WTC11 (cell line): Measurements from ENCODE around the gene IQCB1. TPM values are rescaled to one million over a fixed set of nuclear protein-coding genes. Genes with fewer than 3 reads are reported as not detected.

Experiments used
- ATAC-seq: fragments of 200-7000 bp; cut with Tn5 transposase; 2 replicates; pipeline ENCODE4 v1.10.0; 2021; ENCODE audit warnings: mild to moderate bottlenecking, moderate library complexity
- CTCF ChIA-PET: fragments of 300-600 bp; sonication (Branson Sonifier 250); formaldehyde crosslinking; loops from one replicate; lab custom pipeline; 2021; ENCODE audit warnings: antibody characterized with exemption; lab: Charles Lee
- POLR2A ChIA-PET: fragments of 350-600 bp; sonication (Branson Sonifier 250); formaldehyde crosslinking; loops from one replicate; lab custom pipeline; 2021; ENCODE audit warnings: antibody characterized with exemption; lab: Charles Lee
- DNase-seq: peaks from one replicate; pipeline ENCODE4 v3.0.0; 2021; ENCODE audit warnings: low spot score
- H3K27ac Mint-ChIP-seq: 2 replicates; pipeline ENCODE4 v1.8.0; 2021; ENCODE audit warnings: mixed read lengths
- H3K27me3 Mint-ChIP-seq: 2 replicates; pipeline ENCODE4 v1.8.0; 2021; ENCODE audit warnings: low read depth, mild to moderate bottlenecking, moderate library complexity, mixed read lengths
- H3K36me3 Mint-ChIP-seq: 2 replicates; pipeline ENCODE4 v1.8.0; 2021; ENCODE audit warnings: mixed read lengths
- H3K4me1 Mint-ChIP-seq: 2 replicates; pipeline ENCODE4 v1.8.0; 2022; ENCODE audit warnings: mixed read lengths
- H3K4me3 Mint-ChIP-seq: 2 replicates; pipeline ENCODE4 v1.8.0; 2021; ENCODE audit warnings: mild to moderate bottlenecking, moderate library complexity, mixed read lengths
- H3K9me3 Mint-ChIP-seq: 2 replicates; pipeline ENCODE4 v1.8.0; 2021; ENCODE audit warnings: mixed read lengths
- ATF1 ChIP-seq: sonication (generic); formaldehyde crosslinking; IDR thresholded peaks from 2 replicates; pipeline ENCODE4 v1.8.1; 2023; ENCODE audit warnings: mild to moderate bottlenecking, moderate library complexity, missing genetic modification reagents
- EMX1 ChIP-seq: fragments of 250-450 bp; sonication (Bioruptor Pico); IDR thresholded peaks from 2 replicates; pipeline ENCODE4 v1.8.0; 2021; ENCODE audit warnings: mild to moderate bottlenecking
- ETV6 ChIP-seq: sonication (generic); formaldehyde crosslinking; IDR thresholded peaks from 2 replicates; pipeline ENCODE4 v1.8.1; 2022; ENCODE audit warnings: mild to moderate bottlenecking, missing genetic modification reagents
- FOXJ3 ChIP-seq: sonication (generic); formaldehyde crosslinking; IDR thresholded peaks from 2 replicates; pipeline ENCODE4 v1.9.0; 2021; ENCODE audit warnings: missing genetic modification reagents, mild to moderate bottlenecking, borderline replicate concordance
- FOXP1 ChIP-seq: sonication (generic); formaldehyde crosslinking; IDR thresholded peaks from 2 replicates; pipeline ENCODE4 v1.8.0; 2022; ENCODE audit warnings: missing genetic modification reagents, mild to moderate bottlenecking, moderate library complexity, borderline replicate concordance
- HMGA2 ChIP-seq: fragments of 250-450 bp; sonication (Bioruptor Pico); IDR thresholded peaks from 2 replicates; pipeline ENCODE4 v1.4.0; 2021; ENCODE audit warnings: mild to moderate bottlenecking, moderate library complexity
- KAT7 ChIP-seq: sonication (generic); formaldehyde crosslinking; IDR thresholded peaks from 2 replicates; pipeline ENCODE4 v1.8.1; 2023; ENCODE audit warnings: missing genetic modification reagents, mild to moderate bottlenecking, borderline replicate concordance
- PRRX2 ChIP-seq: fragments of 250-450 bp; sonication (Bioruptor Pico); IDR thresholded peaks from 2 replicates; pipeline ENCODE4 v1.8.0; 2021; ENCODE audit warnings: mild to moderate bottlenecking
- ZNF317 ChIP-seq: sonication (generic); formaldehyde crosslinking; IDR thresholded peaks from 2 replicates; pipeline ENCODE4 v1.8.1; 2023; ENCODE audit warnings: low read depth, mild to moderate bottlenecking, moderate library complexity, missing genetic modification reagents, borderline replicate concordance
- total RNA-seq: library from RNA; stranded (reverse); gene quantifications from 3 replicates; pipeline ENCODE4 v1.2.3, GENCODE V29; 2021
- TF ChIP-seq, protein P1 (sequence below): sonication (generic); formaldehyde crosslinking; IDR thresholded peaks from 2 replicates; pipeline ENCODE4 v1.8.0; 2022; ENCODE audit warnings: mild to moderate bottlenecking, missing genetic modification reagents
- TF ChIP-seq, protein P2 (sequence below): sonication (generic); formaldehyde crosslinking; IDR thresholded peaks from 2 replicates; pipeline ENCODE4 v1.8.1; 2022; ENCODE audit warnings: mild to moderate bottlenecking, missing genetic modification reagents, moderate library complexity, borderline replicate concordance
- TF ChIP-seq, protein P3 (sequence below): sonication (generic); formaldehyde crosslinking; IDR thresholded peaks from 2 replicates; pipeline ENCODE4 v1.8.0; 2022; ENCODE audit warnings: mild to moderate bottlenecking, missing genetic modification reagents
- TF ChIP-seq, protein P4 (sequence below): fragments of 250-450 bp; sonication (Bioruptor Pico); IDR thresholded peaks from 2 replicates; pipeline ENCODE4 v2.1.2; 2022; ENCODE audit warnings: mild to moderate bottlenecking, moderate library complexity
- TF ChIP-seq, protein P5 (sequence below): sonication (generic); formaldehyde crosslinking; IDR thresholded peaks from 2 replicates; pipeline ENCODE4 v1.8.1; 2023; ENCODE audit warnings: mild to moderate bottlenecking, missing genetic modification reagents, moderate library complexity
- TF ChIP-seq, protein P6 (sequence below): sonication (generic); formaldehyde crosslinking; IDR thresholded peaks from 2 replicates; pipeline ENCODE4 v1.8.0; 2022; ENCODE audit warnings: mild to moderate bottlenecking, missing genetic modification reagents
- TF ChIP-seq, protein P7 (sequence below): sonication (generic); formaldehyde crosslinking; IDR thresholded peaks from 2 replicates; pipeline ENCODE4 v1.8.0; 2023; ENCODE audit warnings: missing genetic modification reagents
- TF ChIP-seq, protein P8 (sequence below): sonication (generic); formaldehyde crosslinking; IDR thresholded peaks from 2 replicates; pipeline ENCODE4 v1.8.1; 2023; ENCODE audit warnings: mild to moderate bottlenecking, missing genetic modification reagents
- TF ChIP-seq, protein P9 (sequence below): sonication (generic); formaldehyde crosslinking; conservative IDR thresholded peaks from 2 replicates; pipeline ENCODE4 v1.8.1; 2023; ENCODE audit warnings: mild to moderate bottlenecking, low read depth, missing genetic modification reagents, moderate library complexity

IQCB1 gene
- total RNA-seq, 1 experiment from 2014 or later: 30.2 TPM

DNA sequence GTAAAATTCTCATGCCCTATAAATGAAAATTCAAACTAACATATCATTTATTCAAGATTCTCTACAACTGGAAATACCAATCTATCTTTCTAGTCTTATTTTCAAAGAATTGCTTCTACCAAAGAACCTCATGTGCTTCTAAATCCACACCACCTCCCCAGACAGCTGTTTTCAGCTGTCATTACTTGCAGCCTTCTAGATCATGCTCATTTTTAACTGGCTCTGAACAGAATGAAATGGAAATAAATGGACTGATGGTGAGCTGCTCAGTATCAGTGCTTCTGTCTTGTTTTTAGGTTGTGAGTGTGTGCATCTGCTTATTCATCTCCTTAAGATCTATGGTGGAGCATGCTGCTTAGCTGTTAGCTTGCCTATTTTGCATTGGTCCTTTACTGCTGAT is 114.7 kb downstream of the IQCB1 start:
- H3K27me3 Mint-ChIP-seq: no peaks in the 10 kb centered on the region
- CTCF ChIA-PET: no interaction called here
- peaks cover 8% of the 10 kb centered on the region for H3K9me3 Mint-ChIP-seq
- no peak overlapping the region for H3K4me3 Mint-ChIP-seq
- DNase-seq (no peak), ATAC-seq (no peak)
- H3K27ac Mint-ChIP-seq: no peak overlapping the region
- TF ChIP-seq HMGA2: no peak
- no peak for TF ChIP-seq FOXJ3 (CRISPR knock-in tag)
- TF ChIP-seq, protein P1, sequence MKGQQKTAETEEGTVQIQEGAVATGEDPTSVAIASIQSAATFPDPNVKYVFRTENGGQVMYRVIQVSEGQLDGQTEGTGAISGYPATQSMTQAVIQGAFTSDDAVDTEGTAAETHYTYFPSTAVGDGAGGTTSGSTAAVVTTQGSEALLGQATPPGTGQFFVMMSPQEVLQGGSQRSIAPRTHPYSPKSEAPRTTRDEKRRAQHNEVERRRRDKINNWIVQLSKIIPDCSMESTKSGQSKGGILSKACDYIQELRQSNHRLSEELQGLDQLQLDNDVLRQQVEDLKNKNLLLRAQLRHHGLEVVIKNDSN: no peak
- TF ChIP-seq, protein P2, sequence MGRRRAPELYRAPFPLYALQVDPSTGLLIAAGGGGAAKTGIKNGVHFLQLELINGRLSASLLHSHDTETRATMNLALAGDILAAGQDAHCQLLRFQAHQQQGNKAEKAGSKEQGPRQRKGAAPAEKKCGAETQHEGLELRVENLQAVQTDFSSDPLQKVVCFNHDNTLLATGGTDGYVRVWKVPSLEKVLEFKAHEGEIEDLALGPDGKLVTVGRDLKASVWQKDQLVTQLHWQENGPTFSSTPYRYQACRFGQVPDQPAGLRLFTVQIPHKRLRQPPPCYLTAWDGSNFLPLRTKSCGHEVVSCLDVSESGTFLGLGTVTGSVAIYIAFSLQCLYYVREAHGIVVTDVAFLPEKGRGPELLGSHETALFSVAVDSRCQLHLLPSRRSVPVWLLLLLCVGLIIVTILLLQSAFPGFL (CRISPR knock-in tag): no peak
- TF ChIP-seq, protein P3, sequence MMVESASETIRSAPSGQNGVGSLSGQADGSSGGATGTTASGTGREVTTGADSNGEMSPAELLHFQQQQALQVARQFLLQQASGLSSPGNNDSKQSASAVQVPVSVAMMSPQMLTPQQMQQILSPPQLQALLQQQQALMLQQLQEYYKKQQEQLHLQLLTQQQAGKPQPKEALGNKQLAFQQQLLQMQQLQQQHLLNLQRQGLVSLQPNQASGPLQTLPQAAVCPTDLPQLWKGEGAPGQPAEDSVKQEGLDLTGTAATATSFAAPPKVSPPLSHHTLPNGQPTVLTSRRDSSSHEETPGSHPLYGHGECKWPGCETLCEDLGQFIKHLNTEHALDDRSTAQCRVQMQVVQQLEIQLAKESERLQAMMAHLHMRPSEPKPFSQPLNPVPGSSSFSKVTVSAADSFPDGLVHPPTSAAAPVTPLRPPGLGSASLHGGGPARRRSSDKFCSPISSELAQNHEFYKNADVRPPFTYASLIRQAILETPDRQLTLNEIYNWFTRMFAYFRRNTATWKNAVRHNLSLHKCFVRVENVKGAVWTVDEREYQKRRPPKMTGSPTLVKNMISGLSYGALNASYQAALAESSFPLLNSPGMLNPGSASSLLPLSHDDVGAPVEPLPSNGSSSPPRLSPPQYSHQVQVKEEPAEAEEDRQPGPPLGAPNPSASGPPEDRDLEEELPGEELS (CRISPR knock-in tag): no peak
- TF ChIP-seq, protein P4, sequence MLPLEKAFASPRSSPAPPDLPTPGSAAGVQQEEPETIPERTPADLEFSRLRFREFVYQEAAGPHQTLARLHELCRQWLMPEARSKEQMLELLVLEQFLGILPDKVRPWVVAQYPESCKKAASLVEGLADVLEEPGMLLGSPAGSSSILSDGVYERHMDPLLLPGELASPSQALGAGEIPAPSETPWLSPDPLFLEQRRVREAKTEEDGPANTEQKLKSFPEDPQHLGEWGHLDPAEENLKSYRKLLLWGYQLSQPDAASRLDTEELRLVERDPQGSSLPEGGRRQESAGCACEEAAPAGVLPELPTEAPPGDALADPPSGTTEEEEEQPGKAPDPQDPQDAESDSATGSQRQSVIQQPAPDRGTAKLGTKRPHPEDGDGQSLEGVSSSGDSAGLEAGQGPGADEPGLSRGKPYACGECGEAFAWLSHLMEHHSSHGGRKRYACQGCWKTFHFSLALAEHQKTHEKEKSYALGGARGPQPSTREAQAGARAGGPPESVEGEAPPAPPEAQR (CRISPR knock-in tag): no peak
- TF ChIP-seq, protein P5, sequence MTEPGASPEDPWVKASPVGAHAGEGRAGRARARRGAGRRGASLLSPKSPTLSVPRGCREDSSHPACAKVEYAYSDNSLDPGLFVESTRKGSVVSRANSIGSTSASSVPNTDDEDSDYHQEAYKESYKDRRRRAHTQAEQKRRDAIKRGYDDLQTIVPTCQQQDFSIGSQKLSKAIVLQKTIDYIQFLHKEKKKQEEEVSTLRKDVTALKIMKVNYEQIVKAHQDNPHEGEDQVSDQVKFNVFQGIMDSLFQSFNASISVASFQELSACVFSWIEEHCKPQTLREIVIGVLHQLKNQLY: no peak
- no peak for TF ChIP-seq ZNF317
- TF ChIP-seq KAT7: no peak
- TF ChIP-seq, protein P6, sequence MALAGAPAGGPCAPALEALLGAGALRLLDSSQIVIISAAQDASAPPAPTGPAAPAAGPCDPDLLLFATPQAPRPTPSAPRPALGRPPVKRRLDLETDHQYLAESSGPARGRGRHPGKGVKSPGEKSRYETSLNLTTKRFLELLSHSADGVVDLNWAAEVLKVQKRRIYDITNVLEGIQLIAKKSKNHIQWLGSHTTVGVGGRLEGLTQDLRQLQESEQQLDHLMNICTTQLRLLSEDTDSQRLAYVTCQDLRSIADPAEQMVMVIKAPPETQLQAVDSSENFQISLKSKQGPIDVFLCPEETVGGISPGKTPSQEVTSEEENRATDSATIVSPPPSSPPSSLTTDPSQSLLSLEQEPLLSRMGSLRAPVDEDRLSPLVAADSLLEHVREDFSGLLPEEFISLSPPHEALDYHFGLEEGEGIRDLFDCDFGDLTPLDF: no peak
- TF ChIP-seq, protein P7, sequence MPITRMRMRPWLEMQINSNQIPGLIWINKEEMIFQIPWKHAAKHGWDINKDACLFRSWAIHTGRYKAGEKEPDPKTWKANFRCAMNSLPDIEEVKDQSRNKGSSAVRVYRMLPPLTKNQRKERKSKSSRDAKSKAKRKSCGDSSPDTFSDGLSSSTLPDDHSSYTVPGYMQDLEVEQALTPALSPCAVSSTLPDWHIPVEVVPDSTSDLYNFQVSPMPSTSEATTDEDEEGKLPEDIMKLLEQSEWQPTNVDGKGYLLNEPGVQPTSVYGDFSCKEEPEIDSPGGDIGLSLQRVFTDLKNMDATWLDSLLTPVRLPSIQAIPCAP (CRISPR knock-in tag): no peak
- TF ChIP-seq, protein P8, sequence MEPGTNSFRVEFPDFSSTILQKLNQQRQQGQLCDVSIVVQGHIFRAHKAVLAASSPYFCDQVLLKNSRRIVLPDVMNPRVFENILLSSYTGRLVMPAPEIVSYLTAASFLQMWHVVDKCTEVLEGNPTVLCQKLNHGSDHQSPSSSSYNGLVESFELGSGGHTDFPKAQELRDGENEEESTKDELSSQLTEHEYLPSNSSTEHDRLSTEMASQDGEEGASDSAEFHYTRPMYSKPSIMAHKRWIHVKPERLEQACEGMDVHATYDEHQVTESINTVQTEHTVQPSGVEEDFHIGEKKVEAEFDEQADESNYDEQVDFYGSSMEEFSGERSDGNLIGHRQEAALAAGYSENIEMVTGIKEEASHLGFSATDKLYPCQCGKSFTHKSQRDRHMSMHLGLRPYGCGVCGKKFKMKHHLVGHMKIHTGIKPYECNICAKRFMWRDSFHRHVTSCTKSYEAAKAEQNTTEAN: no peak
- no peak for TF ChIP-seq FOXP1 (CRISPR knock-in tag)
- TF ChIP-seq ATF1 (CRISPR knock-in tag): no peak
- TF ChIP-seq PRRX2 (CRISPR knock-in tag): no peak
- no peak for TF ChIP-seq ETV6 (CRISPR knock-in tag)
- TF ChIP-seq, protein P9, sequence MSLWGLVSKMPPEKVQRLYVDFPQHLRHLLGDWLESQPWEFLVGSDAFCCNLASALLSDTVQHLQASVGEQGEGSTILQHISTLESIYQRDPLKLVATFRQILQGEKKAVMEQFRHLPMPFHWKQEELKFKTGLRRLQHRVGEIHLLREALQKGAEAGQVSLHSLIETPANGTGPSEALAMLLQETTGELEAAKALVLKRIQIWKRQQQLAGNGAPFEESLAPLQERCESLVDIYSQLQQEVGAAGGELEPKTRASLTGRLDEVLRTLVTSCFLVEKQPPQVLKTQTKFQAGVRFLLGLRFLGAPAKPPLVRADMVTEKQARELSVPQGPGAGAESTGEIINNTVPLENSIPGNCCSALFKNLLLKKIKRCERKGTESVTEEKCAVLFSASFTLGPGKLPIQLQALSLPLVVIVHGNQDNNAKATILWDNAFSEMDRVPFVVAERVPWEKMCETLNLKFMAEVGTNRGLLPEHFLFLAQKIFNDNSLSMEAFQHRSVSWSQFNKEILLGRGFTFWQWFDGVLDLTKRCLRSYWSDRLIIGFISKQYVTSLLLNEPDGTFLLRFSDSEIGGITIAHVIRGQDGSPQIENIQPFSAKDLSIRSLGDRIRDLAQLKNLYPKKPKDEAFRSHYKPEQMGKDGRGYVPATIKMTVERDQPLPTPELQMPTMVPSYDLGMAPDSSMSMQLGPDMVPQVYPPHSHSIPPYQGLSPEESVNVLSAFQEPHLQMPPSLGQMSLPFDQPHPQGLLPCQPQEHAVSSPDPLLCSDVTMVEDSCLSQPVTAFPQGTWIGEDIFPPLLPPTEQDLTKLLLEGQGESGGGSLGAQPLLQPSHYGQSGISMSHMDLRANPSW (CRISPR knock-in tag): no peak
- no peak for TF ChIP-seq EMX1 (CRISPR knock-in tag)
- POLR2A ChIA-PET: no interaction called here
- no peaks in the 10 kb centered on the region for H3K4me1 Mint-ChIP-seq
- H3K36me3 Mint-ChIP-seq: peaks cover 62% of the 10 kb centered on the region

Other genes with a start within 250 kb of the IQCB1 start
- gene FBXO40, start 241.7 kb downstream of the IQCB1 start, total RNA-seq: 0.04 to 0.09 TPM (median 0.07 TPM) in 3 replicates
- 1.9 to 2.7 TPM (median 2.6 TPM) in 3 replicates for gene HCLS1, start 174.2 kb downstream of the IQCB1 start, total RNA-seq
- gene GOLGB1, start 85.3 kb downstream of the IQCB1 start, total RNA-seq: 33.4 to 33.8 TPM (median 33.7 TPM) in 3 replicates
- gene EAF2, start 149 bp upstream of the IQCB1 start, total RNA-seq: 5.3 to 7.6 TPM (median 7.0 TPM) in 3 replicates
- gene SLC15A2, start 59.3 kb upstream of the IQCB1 start, total RNA-seq: 2.4 to 3.8 TPM (median 3.4 TPM) in 3 replicates
- gene ILDR1, start 187.2 kb upstream of the IQCB1 start, total RNA-seq: 2.3 to 3.4 TPM (median 2.8 TPM) in 3 replicates
- gene CD86, start 220.3 kb upstream of the IQCB1 start, total RNA-seq: 0.25 to 0.61 TPM (median 0.30 TPM) in 3 replicates